Fibroblast of lung (primary cell): ENCODE measurements around the gene ST6GALNAC3.

Source experiments
- CTCF ChIP-seq, 2 donors: IDR thresholded peaks in 1 of 2; conservative IDR thresholded peaks in 1 of 2; 1 replicate in 1 of 2; 2 replicates in 1 of 2; pipeline ENCODE4 v1.5.1; 2011 to 2012; ENCODE audit warnings: low read length in 2 of 2, control low read depth in 1 of 2, inconsistent platforms in 1 of 2, low read depth in 1 of 2, mild to moderate bottlenecking in 1 of 2
- EZH2 ChIP-seq: IDR thresholded peaks from 2 replicates; pipeline ENCODE4 v1.5.1; 2012; ENCODE audit warnings: low read length, control low read depth, mild to moderate bottlenecking; ENCODE audit errors: missing control alignments

- TF ChIP-seq CTCF (conservative IDR thresholded peaks at IDR 0.05 in 1 of 2, IDR thresholded peaks at IDR 0.05 in 1 of 2; ENCODE audit: low read depth in 1 of 2, low read length in 2 of 2) (no peak), EZH2 (no peak)
Observed at GRCh38 chr1:76428028-76428427, 353.5 kb downstream of the ST6GALNAC3 start.
